Mesenchymal stem cell (in vitro differentiated cells and primary cell): ENCODE results near the gene BRCC3.

ENCODE experiments used
- DNase-seq: peaks from one replicate; pipeline ENCODE4 v3.0.0-alpha.2; 2013
- H2AFZ ChIP-seq: one replicate; pipeline ENCODE4 v1.6.1; 2013; ENCODE audit warnings: low read depth, mild to moderate bottlenecking, control low read depth, inconsistent platforms, low read length, moderate library complexity
- H2AK5ac ChIP-seq: 2 replicates; pipeline ENCODE4 v1.6.1; 2013; ENCODE audit warnings: low read length, moderate library complexity, mild to moderate bottlenecking, inconsistent platforms; ENCODE audit not compliant: severe bottlenecking
- H2BK120ac ChIP-seq: one replicate; pipeline ENCODE4 v1.6.1; 2013; ENCODE audit warnings: low read depth, mild to moderate bottlenecking, inconsistent platforms, low read length, moderate library complexity
- H2BK12ac ChIP-seq, 2 experiments: one replicate each; pipeline ENCODE4 v1.6.1; 2013; ENCODE audit warnings: inconsistent platforms in 2 of 2, low read length in 2 of 2, mild to moderate bottlenecking in 2 of 2, moderate library complexity in 2 of 2, control low read depth in 1 of 2
- H2BK15ac ChIP-seq: one replicate; pipeline ENCODE4 v1.6.1; 2013; ENCODE audit warnings: mild to moderate bottlenecking, low read depth, inconsistent platforms; ENCODE audit not compliant: poor library complexity, severe bottlenecking
- H2BK5ac ChIP-seq: 2 replicates; pipeline ENCODE4 v1.6.1; 2013; ENCODE audit warnings: low read depth, mild to moderate bottlenecking, low read length, control low read depth, inconsistent platforms; ENCODE audit not compliant: poor library complexity, severe bottlenecking
- H3K14ac ChIP-seq, 2 experiments: one replicate each; pipeline ENCODE4 v1.6.1; 2013; ENCODE audit warnings: inconsistent platforms in 2 of 2, low read length in 2 of 2, control low read depth in 1 of 2, mild to moderate bottlenecking in 1 of 2, moderate library complexity in 1 of 2
- H3K18ac ChIP-seq, 2 experiments: one replicate each; pipeline ENCODE4 v1.6.1; 2013; ENCODE audit warnings: inconsistent platforms in 2 of 2, low read length in 2 of 2, control low read depth in 1 of 2, low read depth in 1 of 2, mild to moderate bottlenecking in 1 of 2
- H3K23ac ChIP-seq, 2 experiments: one replicate each; pipeline ENCODE4 v1.6.1; 2013; ENCODE audit warnings: inconsistent platforms in 2 of 2, low read length in 2 of 2, mild to moderate bottlenecking in 2 of 2, moderate library complexity in 2 of 2, control low read depth in 1 of 2
- H3K27ac ChIP-seq: 2 replicates; pipeline ENCODE4 v1.5.1; 2013; ENCODE audit warnings: mild to moderate bottlenecking, moderate library complexity, low read length, control low read depth, inconsistent platforms; ENCODE audit not compliant: poor library complexity, severe bottlenecking
- H3K27me3 ChIP-seq, 2 experiments: 2 replicates each; pipeline versions ENCODE4 v1.6.1 to v1.7.0; 2013; ENCODE audit warnings: low read length in 2 of 2, mild to moderate bottlenecking in 2 of 2, moderate library complexity in 2 of 2, control low read depth in 1 of 2, inconsistent platforms in 1 of 2; ENCODE audit not compliant: control insufficient read depth in 1 of 2, insufficient read depth in 1 of 2
- H3K36me3 ChIP-seq, 2 experiments: 2 replicates each; pipeline versions ENCODE4 v1.6.1 to v1.7.0; 2013; ENCODE audit warnings: low read length in 2 of 2, control low read depth in 1 of 2, inconsistent platforms in 1 of 2, low read depth in 1 of 2, mild to moderate bottlenecking in 1 of 2; ENCODE audit not compliant: insufficient read depth in 2 of 2, control insufficient read depth in 1 of 2
- H3K4ac ChIP-seq, 2 experiments: one replicate each; pipeline ENCODE4 v1.6.1; 2013; ENCODE audit warnings: inconsistent platforms in 2 of 2, low read length in 2 of 2, mild to moderate bottlenecking in 2 of 2, moderate library complexity in 2 of 2, control low read depth in 1 of 2, low read depth in 1 of 2
- H3K4me1 ChIP-seq: 2 replicates; pipeline ENCODE4 v1.6.1; 2013; ENCODE audit warnings: low read depth, low read length, control low read depth; ENCODE audit not compliant: control insufficient read depth, insufficient read depth
- H3K4me2 ChIP-seq: 2 replicates; pipeline ENCODE4 v1.6.1; 2013; ENCODE audit warnings: low read length, mild to moderate bottlenecking, inconsistent platforms; ENCODE audit not compliant: poor library complexity, severe bottlenecking
- H3K4me3 ChIP-seq, 2 experiments: 2 replicates each; pipeline versions ENCODE4 v1.5.1 to v1.7.0; 2013; ENCODE audit warnings: low read length in 2 of 2, mild to moderate bottlenecking in 2 of 2, control low read depth in 1 of 2, low read depth in 1 of 2; ENCODE audit not compliant: insufficient read depth in 1 of 2
- H3K79me1 ChIP-seq: replicated peaks from 2 replicates; pipeline ENCODE4 v1.6.1; 2013; ENCODE audit warnings: mild to moderate bottlenecking, control low read depth, low read length, inconsistent platforms; ENCODE audit not compliant: poor library complexity, severe bottlenecking
- H3K9ac ChIP-seq: 2 replicates; pipeline ENCODE4 v1.7.0; 2013; ENCODE audit warnings: mild to moderate bottlenecking, low read length, moderate library complexity
- H3K9me3 ChIP-seq: 2 replicates; pipeline ENCODE4 v1.7.0; 2013; ENCODE audit warnings: mild to moderate bottlenecking, low read length; ENCODE audit not compliant: control insufficient read depth
- H4K8ac ChIP-seq: one replicate; pipeline ENCODE4 v1.6.1; 2013; ENCODE audit warnings: inconsistent platforms, mild to moderate bottlenecking, low read length, moderate library complexity
- H4K91ac ChIP-seq: one replicate; pipeline ENCODE4 v1.6.1; 2013; ENCODE audit warnings: mild to moderate bottlenecking, low read length, inconsistent platforms
- WGBS: methylation state at CpG from one replicate; pipeline ENCODE4 v1.1.7; 2013; ENCODE audit warnings: mixed read lengths; 5-methylcytosine and 5-hydroxymethylcytosine counted together

The BRCC3 gene

DNA sequence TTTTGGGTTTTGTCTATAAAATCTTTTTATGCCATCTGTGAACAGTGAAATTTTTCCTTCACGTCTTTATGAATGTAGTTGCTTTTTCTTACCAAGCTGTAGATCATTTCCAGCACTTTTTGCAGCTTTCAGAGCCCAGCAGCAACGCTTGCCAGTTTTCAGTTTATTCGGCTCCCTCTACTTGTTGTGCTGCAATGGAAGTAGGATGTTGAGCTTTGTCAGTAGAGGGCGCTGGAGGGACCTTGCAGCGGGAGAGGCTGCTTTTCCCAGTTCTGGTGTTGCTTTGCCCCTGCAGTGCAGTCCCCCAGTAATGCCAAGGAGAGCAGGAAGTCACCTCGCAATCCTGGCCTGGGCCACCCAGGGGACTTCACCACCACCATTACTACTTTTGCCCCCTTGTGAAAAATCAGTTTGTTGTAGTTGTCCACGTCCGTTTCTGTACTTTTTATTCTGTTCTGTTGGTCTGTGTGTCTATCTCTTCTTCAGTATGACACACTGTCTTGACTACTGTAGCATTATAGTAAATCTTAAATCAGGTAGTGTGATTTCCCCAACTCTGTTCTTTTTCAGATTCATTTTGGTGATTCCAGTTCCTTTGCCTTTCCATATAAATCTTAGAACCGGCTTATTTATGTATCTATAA lies 22.2 kb upstream of the BRCC3 start:
- H3K79me1 ChIP-seq = peaks cover 5% of the 10 kb centered on the region
- H3K9me3 ChIP-seq = no peaks in the 10 kb centered on the region
- H2AFZ ChIP-seq = no peak overlapping the region
- peak overlapping the region; percentile 20 for H3K9ac ChIP-seq
- peaks cover 3% of the 10 kb centered on the region for H3K4me1 ChIP-seq
- no peak overlapping the region for H2BK15ac ChIP-seq
- no peak overlapping the region for H3K23ac ChIP-seq
- H3K18ac ChIP-seq = no peak overlapping the region
- no peak overlapping the region for H3K4me3 ChIP-seq
- no peak overlapping the region for H3K14ac ChIP-seq
- WGBS = 17% methylated on average over 2 of the region's 9 CpGs
- peak; percentile 56 for DNase-seq
- H4K91ac ChIP-seq = no peak overlapping the region
- no peak overlapping the region for H2BK5ac ChIP-seq
- H2BK120ac ChIP-seq = no peak overlapping the region
- H2AK5ac ChIP-seq = no peak overlapping the region
- H3K4ac ChIP-seq = no peak overlapping the region
- H3K27ac ChIP-seq = no peak overlapping the region
- no peak overlapping the region for H2BK12ac ChIP-seq
- no peak overlapping the region for H3K4me2 ChIP-seq
- H3K27me3 ChIP-seq = no peaks in the 10 kb centered on the region
- peaks cover 0 to 10% of the 10 kb centered on the region in 2 experiments for H3K36me3 ChIP-seq
- no peak overlapping the region for H4K8ac ChIP-seq

DNA sequence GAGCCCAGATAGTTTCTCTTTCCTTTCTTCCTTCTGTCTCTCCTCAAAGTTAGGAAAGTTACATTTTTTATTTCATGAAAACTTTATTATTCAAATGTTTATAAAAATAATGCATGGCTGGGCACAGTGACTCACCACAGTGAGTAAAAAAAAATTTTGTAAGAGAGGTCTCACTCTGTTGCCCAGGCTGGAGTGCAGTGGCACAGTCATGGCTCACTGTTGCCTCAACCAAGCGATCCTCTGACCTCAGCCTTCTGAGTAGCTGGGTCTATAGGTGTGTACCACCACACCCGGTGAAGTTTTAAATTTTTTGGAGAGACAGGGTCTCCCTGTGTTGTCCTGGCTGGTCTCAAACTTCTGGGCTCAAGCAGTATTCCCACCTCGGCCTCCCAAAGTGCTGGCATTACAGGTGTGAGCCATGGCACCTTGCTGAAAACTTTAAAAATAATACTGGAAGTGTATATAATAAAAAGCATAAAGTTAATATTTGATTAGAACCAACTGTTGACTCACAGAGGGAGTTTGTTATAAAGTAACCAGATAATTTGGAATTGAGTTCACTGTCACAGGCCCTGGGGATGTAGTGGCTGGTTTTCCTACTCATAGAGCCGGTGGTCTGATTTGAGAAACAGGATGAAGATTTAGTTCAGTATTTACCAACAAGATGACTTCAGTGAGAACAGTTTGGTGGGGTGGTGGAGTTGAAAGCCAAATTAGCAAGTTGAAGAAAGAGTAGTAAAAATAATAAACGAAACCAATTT lies 18.4 kb upstream of the BRCC3 start:
- Histone ChIP-seq H3K9ac (no peak overlapping the region), H3K36me3 (peaks cover 3 to 19% of the 10 kb centered on the region in 2 experiments), H2BK120ac (no peak overlapping the region), H3K4ac (no peak overlapping the region), H3K4me2 (no peak overlapping the region), H3K23ac (no peak overlapping the region), H2BK12ac (no peak overlapping the region), H4K91ac (no peak overlapping the region), H3K27ac (peak overlapping the region; percentile 66), H2AFZ (no peak overlapping the region), H4K8ac (no peak overlapping the region), H3K27me3 (no peaks in the 10 kb centered on the region), H2BK5ac (no peak overlapping the region), H3K18ac (no peak overlapping the region), H3K4me1 (peaks cover 15% of the 10 kb centered on the region), H3K79me1 (peaks cover 4% of the 10 kb centered on the region), H3K4me3 (no peak overlapping the region), H2AK5ac (no peak overlapping the region), H3K14ac (no peak overlapping the region), H2BK15ac (no peak overlapping the region), H3K9me3 (no peaks in the 10 kb centered on the region)
- DNase-seq = no peak
- WGBS = 95% methylated on average over 5 of the region's 5 CpGs

DNA sequence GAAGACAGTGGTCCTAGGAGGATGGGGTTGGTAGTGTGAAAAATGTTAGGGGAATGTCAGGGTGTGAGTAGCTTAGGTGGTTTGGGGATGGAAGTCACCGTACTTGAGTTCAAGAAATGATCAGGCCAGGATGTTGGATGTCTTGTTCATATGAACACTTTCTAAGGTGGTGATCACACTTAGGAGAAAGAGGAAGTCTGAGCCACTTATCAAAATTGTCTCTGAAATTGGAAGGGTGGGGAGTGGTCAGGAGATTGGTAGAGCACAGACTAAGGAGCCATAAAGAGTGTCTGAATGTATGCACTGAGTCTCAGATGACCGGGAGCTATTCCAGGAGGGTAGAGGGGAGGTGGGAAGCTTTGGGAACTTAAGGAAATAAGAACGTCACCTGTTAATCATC lies 17.7 kb upstream of the BRCC3 start:
- H3K36me3 ChIP-seq = peaks cover 3 to 19% of the 10 kb centered on the region in 2 experiments
- DNase-seq = no peak

DNA sequence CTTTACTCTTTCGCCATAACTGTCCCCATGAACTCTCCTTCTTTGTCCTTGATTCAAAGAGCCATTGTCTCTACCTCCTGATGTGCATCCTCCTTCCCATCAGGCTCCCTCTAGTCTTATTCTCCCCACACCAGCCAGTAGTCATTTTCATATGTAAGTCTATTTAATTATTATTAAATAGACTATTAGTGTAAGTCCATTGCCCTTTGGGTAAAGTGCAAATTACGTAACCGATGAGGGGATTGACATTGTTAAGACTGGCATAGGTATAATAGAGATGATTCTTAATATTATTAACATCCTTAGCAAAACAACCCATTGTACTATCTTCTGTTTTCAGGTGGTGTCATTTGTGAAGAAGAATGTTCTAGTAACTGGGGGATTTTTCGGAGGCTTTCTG lies 17.1 kb upstream of the BRCC3 start:
- no peak overlapping the region for H2BK15ac ChIP-seq
- H2BK120ac ChIP-seq = no peak overlapping the region
- H3K4me3 ChIP-seq = no peak overlapping the region
- WGBS = 88% methylated on average over 1 of the region's 4 CpGs
- H3K27ac ChIP-seq = no peak overlapping the region
- no peak overlapping the region for H3K4me2 ChIP-seq
- H3K36me3 ChIP-seq = peaks cover 3 to 19% of the 10 kb centered on the region in 2 experiments
- no peak overlapping the region for H3K14ac ChIP-seq
- H2AK5ac ChIP-seq = no peak overlapping the region
- H3K4me1 ChIP-seq = peaks cover 13% of the 10 kb centered on the region
- H3K18ac ChIP-seq = no peak overlapping the region
- no peak for DNase-seq
- H3K9me3 ChIP-seq = no peaks in the 10 kb centered on the region
- peaks cover 4% of the 10 kb centered on the region for H3K79me1 ChIP-seq
- H2BK12ac ChIP-seq = no peak overlapping the region
- H2AFZ ChIP-seq = no peak overlapping the region
- H3K4ac ChIP-seq = no peak overlapping the region
- H3K27me3 ChIP-seq = no peaks in the 10 kb centered on the region
- no peak overlapping the region for H4K91ac ChIP-seq
- no peak overlapping the region for H3K9ac ChIP-seq
- H3K23ac ChIP-seq = no peak overlapping the region
- no peak overlapping the region for H2BK5ac ChIP-seq
- H4K8ac ChIP-seq = no peak overlapping the region

More for the DNA sequence above, 17.7 kb upstream of the BRCC3 start:
- Histone ChIP-seq H3K27ac (peak overlapping the region; percentile 41), H2BK5ac (no peak overlapping the region), H2BK12ac (no peak overlapping the region), H4K91ac (no peak overlapping the region), H2AK5ac (no peak overlapping the region), H3K14ac (no peak overlapping the region), H3K18ac (no peak overlapping the region), H3K27me3 (no peaks in the 10 kb centered on the region), H3K79me1 (peaks cover 4% of the 10 kb centered on the region), H3K23ac (no peak overlapping the region), H3K4me3 (no peak overlapping the region), H2BK120ac (no peak overlapping the region), H2BK15ac (no peak overlapping the region), H3K4ac (no peak overlapping the region), H3K4me1 (peaks cover 15% of the 10 kb centered on the region), H3K9me3 (no peaks in the 10 kb centered on the region), H3K9ac (no peak overlapping the region), H2AFZ (no peak overlapping the region), H4K8ac (no peak overlapping the region), H3K4me2 (no peak overlapping the region)
- WGBS = 99% methylated on average over 3 of the region's 3 CpGs
